ENCODE results near the gene SMAD2.
"Not testable (repeated sequence)": the region's sequence is repeated elsewhere in the genome, so short reads cannot be mapped to it uniquely, and the experiment has no call there.

Gene SMAD2

DNA sequence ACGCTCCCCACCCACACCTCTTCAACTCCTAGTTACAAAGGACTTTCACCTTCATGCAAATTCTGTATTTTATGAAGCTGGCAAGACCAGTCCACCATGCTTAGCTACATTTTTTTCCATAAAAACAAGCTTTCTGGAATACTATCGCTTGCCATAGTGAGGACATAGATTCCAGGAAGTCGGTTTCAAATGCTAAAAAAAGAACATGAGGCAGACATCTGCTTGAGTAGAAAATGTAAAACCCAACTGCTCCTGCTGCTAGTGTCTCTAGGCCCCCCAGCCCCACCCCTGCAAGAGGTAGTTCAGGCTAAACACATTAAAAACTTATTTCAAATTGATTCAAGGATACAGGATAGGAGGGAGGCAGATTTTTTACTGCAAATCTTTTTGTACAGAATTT is 148.9 kb downstream of the SMAD2 start:
- DNase-seq: no peak

DNA sequence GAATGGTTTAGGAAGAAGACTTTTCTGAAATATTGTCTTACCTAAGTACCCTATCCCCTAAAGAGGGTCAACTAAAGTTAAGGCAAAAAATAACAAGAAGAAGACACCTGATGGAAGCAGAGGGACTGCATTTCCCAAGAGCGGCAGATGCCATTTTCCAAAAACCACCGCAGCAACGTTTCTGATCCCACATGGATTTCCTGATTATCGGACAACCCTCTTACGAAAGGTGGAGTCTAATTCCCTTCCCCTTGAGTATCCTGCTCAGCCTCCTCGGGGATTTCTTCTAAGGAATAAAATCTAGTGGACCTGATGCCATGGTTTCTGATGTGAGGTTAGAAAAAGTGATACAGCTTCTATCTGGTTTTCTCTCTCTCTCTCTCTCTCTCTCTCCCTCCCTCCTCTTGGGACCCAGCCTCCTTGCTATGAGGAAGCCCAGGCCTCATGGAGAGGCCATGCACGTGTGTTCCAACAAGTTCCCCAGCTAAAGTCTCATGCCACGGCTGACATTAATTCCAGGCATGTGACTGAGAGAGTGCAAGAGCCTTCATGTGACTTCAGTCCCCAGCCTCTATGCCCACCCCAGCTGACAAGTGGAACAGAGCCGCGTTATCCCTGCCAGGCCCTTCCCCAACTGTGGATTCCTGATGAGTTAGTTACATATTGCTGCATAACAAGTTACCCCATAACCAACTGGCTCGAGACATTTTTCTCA is 150.3 kb downstream of the SMAD2 start:
- DNase-seq: no peak

DNA sequence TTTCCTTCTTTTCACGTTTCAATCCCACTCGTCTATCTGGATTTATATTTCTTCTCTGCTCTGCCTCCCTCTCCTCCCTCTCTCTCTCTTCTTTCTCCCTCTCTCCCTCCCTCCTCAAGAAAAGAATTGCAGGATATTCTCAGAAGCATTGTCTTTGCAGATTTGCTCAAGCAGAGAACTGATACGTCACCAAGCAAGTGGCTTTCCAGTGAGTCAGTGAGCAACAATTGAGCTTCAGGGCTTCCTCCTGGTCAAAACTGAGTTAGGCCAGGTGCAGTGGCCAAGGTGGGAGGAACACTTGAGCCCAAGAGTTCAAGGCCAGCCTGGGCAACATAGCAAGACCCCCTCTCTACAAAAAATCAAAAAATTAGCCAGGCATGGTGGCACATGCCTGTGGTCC is 151.1 kb downstream of the SMAD2 start:
- DNase-seq: no peak

DNA sequence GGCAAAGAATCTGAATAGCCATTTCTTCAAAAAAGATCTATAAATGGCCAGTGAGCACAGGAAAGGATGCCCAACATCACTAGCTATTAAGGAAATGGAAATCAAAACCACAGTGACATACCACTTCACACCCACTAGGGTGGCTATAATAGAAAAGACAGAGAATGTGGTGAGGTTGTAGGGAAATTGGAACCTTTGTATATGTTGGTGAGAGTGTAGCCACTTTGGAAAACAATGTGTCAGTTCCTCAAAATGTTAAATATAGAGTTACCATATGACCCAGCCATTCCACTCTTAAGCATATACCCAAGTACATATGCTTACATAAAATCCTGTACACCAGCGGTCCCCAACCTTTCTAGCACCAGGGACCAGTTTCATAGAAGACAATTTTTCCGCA is 152.8 kb downstream of the SMAD2 start:
- no peak for DNase-seq

DNA sequence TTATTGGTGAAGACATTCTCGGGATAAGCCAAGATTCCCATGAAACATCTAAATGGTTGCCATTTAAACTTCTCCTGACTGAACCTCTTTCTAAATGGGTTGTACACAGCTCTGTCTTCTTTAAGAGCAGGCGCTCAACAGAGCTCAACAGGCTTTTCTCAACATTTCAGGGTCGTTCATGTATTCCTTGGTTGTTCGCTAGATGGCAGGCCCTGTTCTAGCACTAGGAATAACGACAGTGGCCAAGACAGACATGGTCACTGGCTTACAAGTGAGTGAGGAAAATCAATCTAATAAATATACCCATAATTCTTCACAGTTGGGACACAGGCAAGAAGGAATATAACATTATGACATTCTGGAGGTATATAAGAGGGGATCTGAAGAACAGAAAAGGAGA is 154.5 kb downstream of the SMAD2 start:
- DNase-seq: no peak

DNA sequence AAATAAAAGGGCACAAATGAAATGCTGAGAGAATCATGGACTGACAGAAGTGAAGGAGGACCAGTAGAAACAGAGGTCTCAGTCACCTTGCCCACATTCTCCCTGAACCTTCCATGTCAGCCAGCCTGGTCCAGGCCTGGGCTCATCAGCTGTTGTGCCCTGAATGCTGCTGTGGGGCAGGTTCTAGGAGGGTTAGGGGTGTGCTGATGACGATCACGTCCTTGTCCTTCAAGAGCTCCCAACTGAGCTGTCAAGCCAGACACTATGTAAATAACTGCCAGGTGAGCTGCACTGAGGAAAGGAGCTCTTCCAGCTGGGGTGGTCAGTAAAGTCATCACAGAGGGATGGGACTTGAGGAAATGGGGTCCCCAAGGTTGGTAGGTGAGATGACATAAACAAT is 156.5 kb downstream of the SMAD2 start:
- DNase-seq: no peak

DNA sequence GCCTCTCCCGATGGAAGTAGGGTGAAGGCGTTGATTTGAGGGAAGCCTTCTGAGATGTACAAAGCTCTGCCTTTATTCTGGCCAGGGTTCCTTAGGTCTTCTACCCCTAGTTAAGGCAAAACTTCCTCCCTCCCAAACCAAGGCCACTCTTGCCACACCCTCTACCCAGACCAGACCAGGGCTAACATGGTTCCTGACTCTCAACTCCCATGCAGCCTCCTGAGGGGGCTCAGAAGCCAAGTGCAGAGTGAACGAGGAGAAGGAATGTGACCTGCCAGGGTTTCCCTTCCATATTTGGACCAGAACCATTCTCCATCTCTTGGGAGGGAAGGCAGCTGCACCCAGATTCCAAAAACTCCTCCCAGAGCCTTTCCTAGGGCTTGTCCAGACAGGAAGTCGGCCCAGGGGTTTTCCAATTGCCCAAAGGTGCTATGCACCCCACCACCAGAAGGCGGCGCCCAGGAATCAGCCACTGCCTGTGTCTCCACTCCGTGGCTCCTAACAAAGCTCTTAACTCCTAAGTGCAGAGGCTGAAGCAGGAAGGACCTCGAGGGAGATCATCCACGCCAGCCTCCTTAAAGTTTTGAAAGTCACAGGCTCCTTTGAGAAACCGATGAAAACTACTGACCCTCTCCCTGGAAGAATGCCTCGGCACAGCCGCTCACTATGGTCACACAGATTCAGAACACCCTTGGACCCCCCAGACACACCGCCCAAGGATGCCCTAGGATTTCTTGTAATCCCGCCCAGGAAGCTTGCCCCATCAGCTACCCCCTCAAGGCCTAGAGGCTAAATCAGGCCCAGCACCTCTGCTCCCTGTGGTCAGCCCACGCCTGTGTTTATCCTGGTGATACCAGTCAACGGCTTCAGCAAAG is 157.8 kb downstream of the SMAD2 start:
- peak; percentile 64 for DNase-seq

DNA sequence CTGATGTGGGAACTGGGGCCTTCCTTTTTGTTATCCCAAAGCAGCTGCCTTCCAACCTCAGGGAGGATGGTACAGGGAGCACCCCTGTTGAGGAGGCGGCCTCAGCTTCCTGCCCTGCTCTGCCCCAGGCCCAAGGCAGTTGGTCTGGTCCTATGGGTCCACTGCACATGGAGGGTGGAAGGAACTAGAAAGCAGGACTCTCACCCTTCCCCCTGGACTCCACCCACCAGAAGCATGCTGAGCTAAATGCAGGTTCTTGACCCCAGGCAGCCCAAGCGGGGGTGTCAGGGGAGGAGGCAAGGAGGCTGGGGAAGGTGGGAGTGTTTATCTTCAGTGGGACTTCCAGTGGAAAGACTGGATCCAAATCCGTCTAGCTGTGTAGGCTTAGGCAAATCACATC is 158.5 kb downstream of the SMAD2 start:
- no peak for DNase-seq

DNA sequence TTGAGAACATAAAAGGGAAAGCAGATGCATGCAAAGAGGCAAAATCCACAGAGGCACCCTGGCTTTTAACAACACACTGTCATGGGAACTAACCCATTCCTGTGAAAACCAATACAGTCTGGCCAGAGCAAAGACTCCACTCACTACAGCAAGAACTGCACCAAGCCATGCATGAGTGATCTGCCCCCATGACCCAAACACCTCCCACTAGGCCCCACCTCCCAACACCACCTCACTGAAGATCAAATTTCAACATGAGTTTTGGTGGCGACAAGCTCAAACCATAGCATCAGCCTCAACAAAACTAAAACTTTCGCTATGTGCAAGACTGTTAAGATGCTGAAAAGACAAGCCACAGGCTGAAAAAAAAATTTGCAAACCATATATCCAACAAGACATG is 162.8 kb downstream of the SMAD2 start:
- no peak for DNase-seq

DNA sequence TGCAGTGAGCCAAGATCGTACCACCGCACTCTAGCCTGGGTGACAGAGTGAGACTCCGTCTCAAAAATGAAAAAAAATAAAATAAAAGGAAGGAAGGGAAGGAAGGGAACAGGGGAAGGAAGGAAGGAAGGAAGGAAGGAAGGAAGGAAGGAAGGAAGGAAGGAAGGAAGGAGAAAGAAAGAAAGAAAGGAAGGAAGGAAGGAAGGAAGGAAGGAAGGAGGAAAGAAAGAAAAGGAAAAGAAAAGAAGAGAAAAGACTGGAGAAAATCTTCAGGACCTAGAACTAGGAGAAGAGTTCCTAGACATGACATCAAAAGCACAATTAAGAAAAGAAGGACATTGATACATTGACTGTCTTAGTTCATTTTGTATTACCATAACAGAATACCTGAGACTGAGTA is 163.3 kb downstream of the SMAD2 start:
- DNase-seq: not testable (repeated sequence)
